Measurements from ENCODE around the gene ERLEC1.

DNA sequence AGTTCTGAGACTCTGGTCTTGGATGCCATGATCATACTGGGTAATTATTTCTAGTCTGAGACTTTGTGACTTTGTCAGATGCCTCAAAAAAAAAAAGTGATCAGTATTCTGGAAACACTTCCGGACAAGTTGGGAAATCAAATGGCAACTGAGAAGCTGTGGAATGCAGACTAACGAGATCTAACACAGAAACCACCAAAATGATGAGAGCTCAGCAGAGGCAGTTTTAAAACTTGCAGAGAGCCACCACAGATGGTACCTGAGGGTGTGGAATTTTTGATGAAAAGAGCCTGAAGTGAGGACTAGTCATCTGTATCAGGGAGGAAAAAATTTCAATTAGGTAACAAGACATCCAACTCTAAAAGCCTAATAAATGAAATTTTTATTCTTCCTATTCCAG lies 78.4 kb downstream of the ERLEC1 start:
- TF ChIP-seq EZH2 (IDR thresholded peaks at IDR 0.05; ENCODE audit: borderline replicate concordance, low read length) = no peak
- TF ChIP-seq, protein P1, sequence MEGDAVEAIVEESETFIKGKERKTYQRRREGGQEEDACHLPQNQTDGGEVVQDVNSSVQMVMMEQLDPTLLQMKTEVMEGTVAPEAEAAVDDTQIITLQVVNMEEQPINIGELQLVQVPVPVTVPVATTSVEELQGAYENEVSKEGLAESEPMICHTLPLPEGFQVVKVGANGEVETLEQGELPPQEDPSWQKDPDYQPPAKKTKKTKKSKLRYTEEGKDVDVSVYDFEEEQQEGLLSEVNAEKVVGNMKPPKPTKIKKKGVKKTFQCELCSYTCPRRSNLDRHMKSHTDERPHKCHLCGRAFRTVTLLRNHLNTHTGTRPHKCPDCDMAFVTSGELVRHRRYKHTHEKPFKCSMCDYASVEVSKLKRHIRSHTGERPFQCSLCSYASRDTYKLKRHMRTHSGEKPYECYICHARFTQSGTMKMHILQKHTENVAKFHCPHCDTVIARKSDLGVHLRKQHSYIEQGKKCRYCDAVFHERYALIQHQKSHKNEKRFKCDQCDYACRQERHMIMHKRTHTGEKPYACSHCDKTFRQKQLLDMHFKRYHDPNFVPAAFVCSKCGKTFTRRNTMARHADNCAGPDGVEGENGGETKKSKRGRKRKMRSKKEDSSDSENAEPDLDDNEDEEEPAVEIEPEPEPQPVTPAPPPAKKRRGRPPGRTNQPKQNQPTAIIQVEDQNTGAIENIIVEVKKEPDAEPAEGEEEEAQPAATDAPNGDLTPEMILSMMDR (IDR thresholded peaks at IDR 0.05; ENCODE audit: low read length) = no peak

Data from OCI-LY1 (cell line).